HFF-Myc (cell line): ENCODE results near the gene MEF2C.

Source experiments
- DNase-seq: peaks from one replicate; pipeline ENCODE4 v3.0.0-alpha.2; 2011; ENCODE audit warnings: low read depth; ENCODE audit errors: extremely low read depth
- H3K4me3 ChIP-seq: replicated peaks from 2 replicates; pipeline ENCODE4 v1.5.1; 2011; ENCODE audit warnings: low read depth, mild to moderate bottlenecking, control low read depth, low read length
- CTCF ChIP-seq: IDR thresholded peaks from 2 replicates; pipeline ENCODE4 v1.5.1; 2012; ENCODE audit warnings: mild to moderate bottlenecking, low read depth, low read length, control low read depth; ENCODE audit errors: missing control alignments

Gene MEF2C

GRCh38 chr5:88724201-88724600 lies 158.8 kb downstream of the MEF2C start:
- TF ChIP-seq CTCF, result peak; percentile 4
- no peak for DNase-seq
- no peak overlapping the region for H3K4me3 ChIP-seq

- no peak for DNase-seq
- TF ChIP-seq CTCF, result no peak
- H3K4me3 ChIP-seq, result no peak overlapping the region
Observed at GRCh38 chr5:88722546-88723073, 160.4 kb downstream of the MEF2C start.

- no peak for TF ChIP-seq CTCF
- no peak overlapping the region for H3K4me3 ChIP-seq
- no peak for DNase-seq
Observed at GRCh38 chr5:88719434-88719833, 163.6 kb downstream of the MEF2C start.

GRCh38 chr5:88718736-88719135 lies 164.2 kb downstream of the MEF2C start:
- TF ChIP-seq CTCF, result no peak
- H3K4me3 ChIP-seq, result no peak overlapping the region
- no peak for DNase-seq

GRCh38 chr5:88716101-88716500 lies 166.9 kb downstream of the MEF2C start:
- TF ChIP-seq CTCF, result no peak
- no peak for DNase-seq
- no peak overlapping the region for H3K4me3 ChIP-seq

GRCh38 chr5:88715503-88715902 lies 167.5 kb downstream of the MEF2C start:
- DNase-seq, result no peak
- H3K4me3 ChIP-seq, result no peak overlapping the region
- TF ChIP-seq CTCF, result no peak

- TF ChIP-seq CTCF, result no peak
- no peak for DNase-seq
- no peak overlapping the region for H3K4me3 ChIP-seq
Observed at GRCh38 chr5:88713818-88714217, 169.2 kb downstream of the MEF2C start.
